LNCAP (cell line): ENCODE measurements around the gene GLRX5.

Source experiments
- TF ChIP-seq, protein P1 (sequence below): fragments of 450-650 bp; IDR thresholded peaks from 2 replicates; pipeline ENCODE4 v1.5.1; 2017; ENCODE audit warnings: mild to moderate bottlenecking

GLRX5 gene

DNA sequence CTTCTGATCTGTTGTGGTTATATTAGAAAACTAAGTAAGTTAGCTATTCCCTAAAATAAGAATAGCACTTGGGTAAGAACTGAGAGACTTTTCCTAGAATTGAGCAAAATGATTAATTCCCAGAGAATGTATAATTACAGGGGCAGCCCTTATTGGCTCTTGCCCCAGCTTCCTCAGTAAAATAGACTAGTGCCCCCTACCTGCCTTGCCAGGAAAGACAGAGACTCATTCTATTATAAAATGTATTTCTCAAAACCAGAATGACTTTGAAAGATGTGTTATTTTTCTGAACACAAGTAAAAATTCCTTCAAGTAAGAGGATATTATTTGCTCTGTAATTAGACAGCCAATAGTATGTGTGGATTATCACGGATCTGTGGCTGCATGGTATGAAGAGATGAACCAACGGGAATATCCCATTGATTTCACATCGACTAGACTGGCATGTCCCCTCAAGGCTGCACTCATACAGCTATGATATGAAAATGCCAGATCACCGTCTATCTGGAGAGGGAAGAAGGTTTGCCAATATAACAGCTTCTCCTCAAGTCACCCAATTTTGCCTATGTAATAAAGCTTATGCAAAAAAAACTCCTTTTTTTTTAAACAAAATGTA is 7.4 kb upstream of the GLRX5 start:
- TF ChIP-seq, protein P1, sequence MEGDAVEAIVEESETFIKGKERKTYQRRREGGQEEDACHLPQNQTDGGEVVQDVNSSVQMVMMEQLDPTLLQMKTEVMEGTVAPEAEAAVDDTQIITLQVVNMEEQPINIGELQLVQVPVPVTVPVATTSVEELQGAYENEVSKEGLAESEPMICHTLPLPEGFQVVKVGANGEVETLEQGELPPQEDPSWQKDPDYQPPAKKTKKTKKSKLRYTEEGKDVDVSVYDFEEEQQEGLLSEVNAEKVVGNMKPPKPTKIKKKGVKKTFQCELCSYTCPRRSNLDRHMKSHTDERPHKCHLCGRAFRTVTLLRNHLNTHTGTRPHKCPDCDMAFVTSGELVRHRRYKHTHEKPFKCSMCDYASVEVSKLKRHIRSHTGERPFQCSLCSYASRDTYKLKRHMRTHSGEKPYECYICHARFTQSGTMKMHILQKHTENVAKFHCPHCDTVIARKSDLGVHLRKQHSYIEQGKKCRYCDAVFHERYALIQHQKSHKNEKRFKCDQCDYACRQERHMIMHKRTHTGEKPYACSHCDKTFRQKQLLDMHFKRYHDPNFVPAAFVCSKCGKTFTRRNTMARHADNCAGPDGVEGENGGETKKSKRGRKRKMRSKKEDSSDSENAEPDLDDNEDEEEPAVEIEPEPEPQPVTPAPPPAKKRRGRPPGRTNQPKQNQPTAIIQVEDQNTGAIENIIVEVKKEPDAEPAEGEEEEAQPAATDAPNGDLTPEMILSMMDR = peak; percentile 85

DNA sequence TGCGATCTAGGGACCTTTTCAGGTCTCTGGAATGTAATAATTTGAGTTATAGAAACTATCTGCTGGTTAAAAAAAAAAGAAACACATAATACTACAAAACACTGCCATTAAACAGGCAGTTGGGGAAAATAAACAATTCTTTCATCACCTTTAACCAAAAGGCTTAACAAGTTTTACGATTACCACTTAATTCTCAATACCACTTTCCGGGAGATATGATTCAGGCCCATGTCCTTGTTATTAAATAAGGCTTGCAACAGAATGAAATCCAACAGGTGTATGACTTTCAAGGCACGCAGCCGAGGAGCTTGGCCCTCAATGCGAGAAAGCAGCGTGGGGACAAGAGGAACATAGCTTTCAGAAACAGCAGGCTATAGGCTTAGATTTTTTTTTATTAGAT is 5.6 kb upstream of the GLRX5 start:
- TF ChIP-seq, protein P1 = no peak

DNA sequence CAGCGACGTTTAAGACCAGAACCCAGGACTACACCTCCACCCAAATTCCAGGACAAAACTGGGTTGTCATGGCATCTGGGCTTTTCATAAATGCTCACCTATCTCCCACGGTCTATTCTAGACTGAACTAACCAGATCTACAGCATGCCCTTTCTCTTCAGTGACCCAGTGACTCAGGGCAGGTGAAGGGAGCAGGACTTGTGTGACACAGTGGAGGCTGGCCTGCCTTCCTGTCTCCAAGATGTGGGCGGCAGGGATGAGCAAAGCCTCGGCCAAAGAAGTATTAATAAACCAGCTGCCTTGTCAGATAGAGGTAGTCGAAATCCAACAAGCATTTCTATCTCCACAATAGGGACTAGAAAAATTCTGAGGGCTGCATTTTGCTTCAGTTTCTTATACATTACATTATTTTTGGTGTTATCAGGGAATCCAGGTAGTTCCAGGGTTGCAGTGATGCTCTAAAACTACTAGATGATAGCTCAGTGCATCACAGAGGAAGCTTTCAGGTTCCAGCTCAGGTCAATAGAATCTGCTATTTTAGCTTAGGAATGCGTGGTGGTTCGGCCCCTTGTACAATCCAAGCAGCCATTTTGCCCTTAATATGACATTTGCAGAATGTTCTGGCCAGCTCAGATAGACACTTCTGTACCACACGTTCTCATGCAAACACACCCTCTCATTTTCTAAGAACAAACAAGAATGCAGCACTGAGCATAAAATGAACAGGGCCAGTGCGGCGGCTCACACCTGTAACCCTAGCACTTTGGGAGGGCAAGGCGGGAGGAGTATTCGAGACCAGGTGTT is 4.2 kb upstream of the GLRX5 start:
- TF ChIP-seq, protein P1 = no peak

DNA sequence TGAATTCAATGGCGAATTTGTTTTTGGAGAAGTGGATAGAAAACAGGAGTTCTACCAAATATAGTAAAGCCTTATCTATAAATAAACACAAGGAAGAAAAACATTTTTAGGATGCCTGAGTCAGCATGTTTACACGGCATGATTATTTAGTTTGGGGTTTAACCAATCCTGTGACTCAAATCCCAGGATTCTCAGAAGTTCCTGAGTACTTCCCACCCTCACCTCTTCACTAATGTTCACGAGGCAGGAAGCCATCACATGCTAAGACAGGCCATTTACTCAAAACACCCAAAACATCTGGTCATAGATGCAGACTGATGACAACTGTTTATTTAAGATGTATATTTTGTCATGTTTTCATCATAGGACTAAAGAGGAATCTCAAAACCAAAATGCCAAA is 3.4 kb upstream of the GLRX5 start:
- TF ChIP-seq, protein P1 = no peak

DNA sequence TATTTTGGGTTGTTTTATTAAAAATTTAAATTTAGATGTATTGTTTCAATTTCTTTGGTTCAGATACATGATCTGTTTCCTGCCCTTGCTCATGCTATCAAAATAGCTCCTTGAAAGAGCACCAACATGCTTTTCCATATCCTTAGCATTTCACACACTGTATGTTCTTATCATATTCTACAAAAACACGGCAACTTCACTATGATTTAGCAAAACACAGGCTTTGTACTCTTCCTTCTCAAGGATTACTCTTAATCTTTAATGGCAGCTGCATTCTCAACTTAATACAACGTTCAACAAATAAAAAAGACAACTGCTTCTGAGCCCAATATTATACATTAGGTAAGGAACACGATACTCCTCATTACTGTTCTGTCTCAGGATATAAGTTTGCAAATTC is 2.9 kb upstream of the GLRX5 start:
- TF ChIP-seq, protein P1 = no peak

DNA sequence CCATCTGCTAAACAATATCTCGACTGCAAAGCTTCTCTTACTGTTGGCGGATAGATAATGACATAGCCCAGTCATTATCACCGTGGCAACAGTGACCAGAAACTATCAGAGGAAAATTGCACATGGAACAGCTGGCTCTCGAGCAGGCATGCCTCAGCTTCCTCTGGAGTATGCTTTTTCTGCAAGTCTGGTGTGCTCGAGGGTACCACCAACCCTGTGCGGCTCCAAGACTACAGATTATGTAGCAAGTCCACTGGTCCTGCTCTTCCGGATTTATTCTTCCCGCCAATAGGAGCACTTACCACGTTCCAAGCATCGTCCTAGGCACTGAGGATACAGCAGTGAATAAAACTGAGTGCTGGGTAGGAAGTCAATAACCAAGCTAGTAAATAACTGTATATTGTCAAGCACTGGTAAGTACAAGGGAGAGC is 1.4 kb upstream of the GLRX5 start:
- TF ChIP-seq, protein P1 = no peak

DNA sequence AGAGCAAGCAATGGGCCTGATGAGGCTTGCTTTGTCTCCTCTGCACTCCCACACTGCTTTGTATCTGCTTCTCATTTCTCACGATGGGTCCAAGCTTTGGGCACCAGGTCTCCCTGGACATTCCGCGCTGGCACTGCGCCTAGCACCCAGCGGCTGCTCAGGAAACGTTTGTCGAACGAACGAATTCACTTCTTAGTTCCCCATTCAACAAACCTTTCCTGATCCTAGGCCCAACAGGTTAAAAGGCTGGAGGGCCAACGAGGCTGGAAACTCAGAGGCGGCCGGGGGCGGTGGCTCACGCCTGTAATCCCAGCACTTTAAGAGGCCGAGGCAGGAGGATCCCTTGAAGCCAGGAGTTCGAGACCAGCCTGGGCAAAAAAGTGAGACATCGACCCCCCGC is 1.0 kb upstream of the GLRX5 start:
- TF ChIP-seq, protein P1 = no peak
